Natural killer cell (primary cell): Measurements from ENCODE around the gene IPO9. TPM values are rescaled to one million over a fixed set of nuclear protein-coding genes. Genes with fewer than 3 reads are reported as not detected.

Experiments
- ATAC-seq, 3 donors: fragments of 150-1000 bp in 2 of 3; fragments of 200-7000 bp in 1 of 3; cut with Tn5 transposase; 1 replicate in 1 of 3; 2 replicates in 2 of 3; pipeline ENCODE4 v1.10.0; 2021; ENCODE audit warnings: mild to moderate bottlenecking in 2 of 3, moderate library complexity in 2 of 3
- DNase-seq, 2 donors: peaks; one replicate each; pipeline versions ENCODE4 v3.0.0 to v3.0.0-alpha.2; 2013 to 2021; ENCODE audit warnings: mixed read lengths in 1 of 2
- H3K27ac ChIP-seq: one replicate; pipeline ENCODE4 v1.5.1; 2013; ENCODE audit warnings: mild to moderate bottlenecking, low read length
- H3K27me3 ChIP-seq: one replicate; pipeline ENCODE4 v1.6.1; 2013; ENCODE audit warnings: low read length; ENCODE audit not compliant: control insufficient read depth, insufficient read depth
- H3K36me3 ChIP-seq: one replicate; pipeline ENCODE4 v1.6.1; 2013; ENCODE audit warnings: low read length; ENCODE audit not compliant: control insufficient read depth, insufficient read depth
- H3K4me1 ChIP-seq: one replicate; pipeline ENCODE4 v1.6.1; 2013; ENCODE audit warnings: low read length; ENCODE audit not compliant: control insufficient read depth, insufficient read depth
- H3K4me3 ChIP-seq: one replicate; pipeline ENCODE4 v1.5.1; 2013; ENCODE audit warnings: low read length
- H3K9me3 ChIP-seq: one replicate; pipeline ENCODE4 v1.6.1; 2013; ENCODE audit warnings: low read length; ENCODE audit not compliant: control insufficient read depth, insufficient read depth
- H3K27ac Mint-ChIP-seq, 2 donors: one replicate each; pipeline ENCODE4 v1.8.0; 2022; ENCODE audit warnings: mild to moderate bottlenecking in 2 of 2, mixed read lengths in 2 of 2, moderate library complexity in 1 of 2
- H3K27me3 Mint-ChIP-seq, 2 donors: one replicate each; pipeline ENCODE4 v1.8.0; 2022; ENCODE audit warnings: low read depth in 2 of 2, mixed read lengths in 2 of 2
- H3K36me3 Mint-ChIP-seq: one replicate; pipeline ENCODE4 v1.8.0; 2022; ENCODE audit warnings: mixed read lengths
- H3K4me1 Mint-ChIP-seq, 2 donors: one replicate each; pipeline ENCODE4 v1.8.0; 2022; ENCODE audit warnings: mixed read lengths in 2 of 2
- H3K4me3 Mint-ChIP-seq: one replicate; pipeline ENCODE4 v1.8.0; 2022; ENCODE audit warnings: mild to moderate bottlenecking, moderate library complexity, mixed read lengths
- H3K9me3 Mint-ChIP-seq, 2 donors: one replicate each; pipeline ENCODE4 v1.8.0; 2022; ENCODE audit warnings: mixed read lengths in 2 of 2
- CTCF ChIP-seq: fragments of 200-600 bp; IDR thresholded peaks from one replicate; pipeline ENCODE4 v1.8.0; 2022; ENCODE audit warnings: antibody characterized with exemption
- WGBS: methylation state at CpG from one replicate; pipeline ENCODE4 v1.1.7; 2013; ENCODE audit warnings: missing lambda C conversion rate; ENCODE audit not compliant: insufficient coverage; 5-methylcytosine and 5-hydroxymethylcytosine counted together
- intact Hi-C: fragments of 100-400 bp; cut with micrococcal nuclease; formaldehyde crosslinking; loops from one replicate; pipeline ENCODE4 v1.14.2; 2022
- total RNA-seq, 4 donors: library from RNA; stranded (reverse); fragments of 120-200 nt in 1 of 4; gene quantifications; one replicate each; pipeline versions ENCODE4 v1.2.3 to v1.2.4, GENCODE V29; 2013 to 2022

IPO9 gene
- total RNA-seq, 3 donors from 2014 or later (not counting 1 experiment from before 2014, with no cell fraction given), result 27.0 to 35.5 (median 34.6) TPM

- Mint-ChIP-seq H3K4me1 (peaks cover 0 to 4% of the 10 kb centered on the region in 2 donors), H3K9me3 (no peaks in the 10 kb centered on the region), H3K27ac (no peak overlapping the region), H3K27me3 (peaks cover 0 to 6% of the 10 kb centered on the region in 2 donors), H3K4me3 (no peak overlapping the region), H3K36me3 (no peaks in the 10 kb centered on the region)
- no peak for TF ChIP-seq CTCF
- Histone ChIP-seq H3K27ac (no peak overlapping the region), H3K9me3 (no peaks in the 10 kb centered on the region), H3K4me1 (peaks cover 12% of the 10 kb centered on the region), H3K4me3 (no peak overlapping the region), H3K27me3 (no peaks in the 10 kb centered on the region), H3K36me3 (no peaks in the 10 kb centered on the region)
- 95% methylated on average over 1 of the region's 1 CpG for WGBS
- DNase-seq (no peak), ATAC-seq (no peak)
- intact Hi-C loops, result no loop called here
These were observed 52.7 kb downstream of the IPO9 start for GRCh38 chr1:201881617-201882016.

GRCh38 chr1:201882665-201883132 lies 53.7 kb downstream of the IPO9 start:
- peaks cover 12% of the 10 kb centered on the region for H3K4me1 ChIP-seq
- intact Hi-C loops, result no loop called here
- no peak overlapping the region for H3K4me3 ChIP-seq
- peak in 2 of 3 donors; percentile 34 to 65 for ATAC-seq
- no peaks in the 10 kb centered on the region for H3K36me3 ChIP-seq
- H3K27me3 ChIP-seq, result peaks cover 6% of the 10 kb centered on the region
- Mint-ChIP-seq H3K9me3 (no peaks in the 10 kb centered on the region), H3K4me3 (no peak overlapping the region), H3K27me3 (peaks cover 3 to 17% of the 10 kb centered on the region in 2 donors), H3K27ac (no peak overlapping the region), H3K36me3 (no peaks in the 10 kb centered on the region), H3K4me1 (peaks cover 0 to 4% of the 10 kb centered on the region in 2 donors)
- no peaks in the 10 kb centered on the region for H3K9me3 ChIP-seq
- H3K27ac ChIP-seq, result no peak overlapping the region
- peak in 1 of 2 donors; percentile 22 for DNase-seq
- no peak for TF ChIP-seq CTCF
- WGBS, result no CpG with 5 or more reads among the region's 2 CpGs

GRCh38 chr1:201883266-201883665 lies 54.3 kb downstream of the IPO9 start:
- no peaks in the 10 kb centered on the region for H3K9me3 Mint-ChIP-seq
- H3K36me3 Mint-ChIP-seq, result no peaks in the 10 kb centered on the region
- DNase-seq, result no peak
- H3K4me1 ChIP-seq, result peaks cover 14% of the 10 kb centered on the region
- no peak overlapping the region for H3K4me3 Mint-ChIP-seq
- no peak for ATAC-seq
- no peaks in the 10 kb centered on the region for H3K36me3 ChIP-seq
- H3K27me3 Mint-ChIP-seq, result peaks cover 6 to 22% of the 10 kb centered on the region in 2 donors
- H3K4me3 ChIP-seq, result no peak overlapping the region
- H3K27ac ChIP-seq, result no peak overlapping the region
- intact Hi-C loops, result no loop called here
- 86% methylated on average over 3 of the region's 3 CpGs for WGBS
- peaks cover 11% of the 10 kb centered on the region for H3K27me3 ChIP-seq
- peaks cover 0 to 4% of the 10 kb centered on the region in 2 donors for H3K4me1 Mint-ChIP-seq
- H3K9me3 ChIP-seq, result no peaks in the 10 kb centered on the region
- no peak for TF ChIP-seq CTCF
- H3K27ac Mint-ChIP-seq, result no peak overlapping the region

- Histone ChIP-seq H3K27me3 (peaks cover 14% of the 10 kb centered on the region), H3K4me1 (peaks cover 18% of the 10 kb centered on the region), H3K4me3 (no peak overlapping the region), H3K27ac (no peak overlapping the region), H3K36me3 (no peaks in the 10 kb centered on the region), H3K9me3 (no peaks in the 10 kb centered on the region)
- Mint-ChIP-seq H3K4me1 (peaks cover 0 to 4% of the 10 kb centered on the region in 2 donors), H3K27ac (no peak overlapping the region), H3K27me3 (peaks cover 6 to 25% of the 10 kb centered on the region in 2 donors), H3K9me3 (no peaks in the 10 kb centered on the region), H3K4me3 (no peak overlapping the region), H3K36me3 (no peaks in the 10 kb centered on the region)
- DNase-seq (no peak), ATAC-seq (no peak)
- 19% methylated on average over 7 of the region's 7 CpGs for WGBS
- no peak for TF ChIP-seq CTCF
- intact Hi-C loops, result no loop called here
These were observed 54.8 kb downstream of the IPO9 start for GRCh38 chr1:201883786-201884185.
